Neuronal stem cell (in vitro differentiated cells): ENCODE results near the gene ATAD1.
"Not testable (repeated sequence)": the region's sequence is repeated elsewhere in the genome, so short reads cannot be mapped to it uniquely, and the experiment has no call there.

Experiments used
- DNase-seq: peaks from one replicate; pipeline ENCODE4 v3.0.0-alpha.2; 2013; ENCODE audit warnings: low spot score
- H2AFZ ChIP-seq: one replicate; pipeline ENCODE4 v1.6.1; 2013; ENCODE audit warnings: mild to moderate bottlenecking, low read length, inconsistent platforms
- H2AK5ac ChIP-seq: 2 replicates; pipeline ENCODE4 v1.6.1; 2013; ENCODE audit warnings: low read depth, mild to moderate bottlenecking, inconsistent platforms, low read length, moderate library complexity, mixed read lengths
- H2BK120ac ChIP-seq: 2 replicates; pipeline ENCODE4 v1.6.1; 2013; ENCODE audit warnings: low read depth, mild to moderate bottlenecking, inconsistent platforms, low read length, moderate library complexity, mixed read lengths
- H2BK12ac ChIP-seq: one replicate; pipeline ENCODE4 v1.6.1; 2013; ENCODE audit warnings: low read length, inconsistent platforms
- H2BK15ac ChIP-seq: 2 replicates; pipeline ENCODE4 v1.6.1; 2013; ENCODE audit warnings: mild to moderate bottlenecking, low read length, inconsistent platforms, mixed read lengths
- H2BK5ac ChIP-seq: one replicate; pipeline ENCODE4 v1.6.1; 2013; ENCODE audit warnings: inconsistent platforms, mild to moderate bottlenecking, low read length, moderate library complexity
- H3K14ac ChIP-seq: one replicate; pipeline ENCODE4 v1.6.1; 2013; ENCODE audit warnings: low read length, inconsistent platforms
- H3K18ac ChIP-seq: 2 replicates; pipeline ENCODE4 v1.6.1; 2013; ENCODE audit warnings: low read length, inconsistent platforms
- H3K23ac ChIP-seq: 2 replicates; pipeline ENCODE4 v1.6.1; 2013; ENCODE audit warnings: low read depth, mild to moderate bottlenecking, mixed read lengths, low read length, inconsistent platforms; ENCODE audit not compliant: poor library complexity
- H3K27ac ChIP-seq: replicated peaks from 3 replicates; pipeline ENCODE4 v1.5.1; 2013; ENCODE audit warnings: low read length, inconsistent platforms
- H3K27me3 ChIP-seq, 3 experiments: 2 replicates each; pipeline ENCODE4 v1.6.1; 2013; ENCODE audit warnings: low read length in 3 of 3, mild to moderate bottlenecking in 2 of 3, inconsistent platforms in 1 of 3, low read depth in 1 of 3, mixed read lengths in 1 of 3, moderate library complexity in 1 of 3; ENCODE audit not compliant: control insufficient read depth in 3 of 3, insufficient read depth in 3 of 3
- H3K36me3 ChIP-seq, 2 donors: replicated peaks in 1 of 2; 2 replicates each; pipeline ENCODE4 v1.6.1; 2013; ENCODE audit warnings: low read length in 2 of 2; ENCODE audit not compliant: control insufficient read depth in 2 of 2, insufficient read depth in 2 of 2
- H3K4ac ChIP-seq: 2 replicates; pipeline ENCODE4 v1.6.1; 2013; ENCODE audit warnings: inconsistent platforms, mild to moderate bottlenecking, low read length, moderate library complexity
- H3K4me1 ChIP-seq, 2 donors: 1 replicate in 1 of 2; 2 replicates in 1 of 2; pipeline ENCODE4 v1.6.1; 2013; ENCODE audit warnings: low read length in 2 of 2, low read depth in 1 of 2; ENCODE audit not compliant: control insufficient read depth in 2 of 2, insufficient read depth in 1 of 2
- H3K4me2 ChIP-seq: one replicate; pipeline ENCODE4 v1.6.1; 2013; ENCODE audit warnings: mild to moderate bottlenecking, low read length, inconsistent platforms; ENCODE audit not compliant: insufficient read depth, poor library complexity, severe bottlenecking
- H3K4me3 ChIP-seq, 2 donors: 2 replicates each; pipeline ENCODE4 v1.5.1; 2013; ENCODE audit warnings: low read length in 2 of 2, mild to moderate bottlenecking in 2 of 2, inconsistent platforms in 1 of 2, moderate library complexity in 1 of 2
- H3K79me1 ChIP-seq: one replicate; pipeline ENCODE4 v1.6.1; 2013; ENCODE audit warnings: low read depth, mild to moderate bottlenecking, inconsistent platforms, low read length, moderate library complexity
- H3K9ac ChIP-seq: one replicate; pipeline ENCODE4 v1.6.1; 2013; ENCODE audit warnings: mild to moderate bottlenecking, low read depth, low read length, inconsistent platforms; ENCODE audit not compliant: poor library complexity
- H3K9me3 ChIP-seq, 2 donors: replicated peaks in 1 of 2; 2 replicates each; pipeline versions ENCODE3 to v1.6.1; 2013; ENCODE audit warnings: low read length in 2 of 2, mild to moderate bottlenecking in 2 of 2, inconsistent platforms in 1 of 2, low read depth in 1 of 2, mixed read lengths in 1 of 2, moderate library complexity in 1 of 2; ENCODE audit not compliant: control insufficient read depth in 2 of 2, insufficient read depth in 1 of 2
- H4K8ac ChIP-seq: one replicate; pipeline ENCODE4 v1.6.1; 2013; ENCODE audit warnings: low read depth, mild to moderate bottlenecking, inconsistent platforms, low read length, moderate library complexity
- H4K91ac ChIP-seq: one replicate; pipeline ENCODE4 v1.6.1; 2013; ENCODE audit warnings: low read length, low read depth, mild to moderate bottlenecking, inconsistent platforms; ENCODE audit not compliant: poor library complexity
- WGBS, 2 donors: extraction: QIAGEN DNeasy Blood & Tissue Kit; methylation state at CpG; one replicate each; pipeline ENCODE4 v1.1.7; 2013; ENCODE audit warnings: missing lambda C conversion rate in 2 of 2, mixed read lengths in 1 of 2; ENCODE audit not compliant: insufficient read length in 2 of 2, insufficient replicate concordance in 1 of 2; ENCODE audit errors: extremely low coverage in 2 of 2; 5-methylcytosine and 5-hydroxymethylcytosine counted together

The ATAD1 gene

GRCh38 chr10:87855247-87855646, 37.2 kb upstream of the ATAD1 start:
- H2AFZ ChIP-seq, H3K4me2 ChIP-seq, H2BK12ac ChIP-seq, H3K23ac ChIP-seq, H3K36me3 ChIP-seq, H3K27ac ChIP-seq, H3K4me3 ChIP-seq, H2BK15ac ChIP-seq, H3K4me1 ChIP-seq, DNase-seq, H3K27me3 ChIP-seq, H3K4ac ChIP-seq, H3K14ac ChIP-seq, H4K91ac ChIP-seq, H3K18ac ChIP-seq, H2AK5ac ChIP-seq, H3K79me1 ChIP-seq, H4K8ac ChIP-seq, H3K9me3 ChIP-seq, H2BK5ac ChIP-seq, H3K9ac ChIP-seq, H2BK120ac ChIP-seq: not testable (repeated sequence)
- WGBS, 2 donors, result no CpG with 5 or more reads among the region's 5 CpGs

- H3K4me2 ChIP-seq, result no peak overlapping the region
- no peak overlapping the region for H2AFZ ChIP-seq
- H3K4me3 ChIP-seq, result no peak overlapping the region
- no peak overlapping the region for H3K14ac ChIP-seq
- H2AK5ac ChIP-seq, result no peak overlapping the region
- H3K9me3 ChIP-seq, result no peaks in the 10 kb centered on the region
- DNase-seq, result no peak
- no peak overlapping the region for H3K4ac ChIP-seq
- H3K27ac ChIP-seq, result no peak overlapping the region
- H2BK120ac ChIP-seq, result no peak overlapping the region
- peaks cover 0 to 3% of the 10 kb centered on the region in 2 donors for H3K4me1 ChIP-seq
- H3K23ac ChIP-seq, result no peak overlapping the region
- no CpG with 5 or more reads among the region's 1 CpG for WGBS, 2 donors
- no peaks in the 10 kb centered on the region for H3K79me1 ChIP-seq
- no peak overlapping the region for H2BK15ac ChIP-seq
- no peak overlapping the region for H3K9ac ChIP-seq
- no peaks in the 10 kb centered on the region for H3K36me3 ChIP-seq
- no peak overlapping the region for H3K18ac ChIP-seq
- H4K91ac ChIP-seq, result no peak overlapping the region
- H3K27me3 ChIP-seq, result no peaks in the 10 kb centered on the region
- no peak overlapping the region for H4K8ac ChIP-seq
- H2BK12ac ChIP-seq, result no peak overlapping the region
- H2BK5ac ChIP-seq, result no peak overlapping the region
Measured at GRCh38 chr10:87852089-87852488, 34.1 kb upstream of the ATAD1 start.

DNA sequence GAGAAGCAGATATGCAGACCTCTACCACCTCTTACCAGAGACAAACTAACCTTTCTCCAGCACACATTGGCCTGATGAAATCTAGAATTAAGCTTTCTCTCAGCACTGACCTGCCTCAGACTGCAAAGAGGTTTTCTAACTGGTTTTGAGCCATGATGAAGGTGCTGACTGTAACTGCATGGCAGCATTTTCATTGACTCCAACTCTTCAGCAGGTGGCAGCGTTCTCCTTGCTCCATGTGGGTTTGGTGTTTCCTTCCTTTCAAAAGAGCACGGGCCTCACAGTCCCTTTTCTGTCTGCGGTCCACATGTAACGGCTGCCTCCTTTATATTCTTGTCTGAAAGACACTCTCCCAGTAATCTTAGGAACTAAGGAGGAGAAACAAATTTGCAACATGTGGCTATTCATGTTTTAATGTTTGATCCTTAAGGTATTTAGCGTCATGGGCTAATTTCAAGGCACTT, 32.7 kb upstream of the ATAD1 start:
- Histone ChIP-seq H2AFZ (peak overlapping the region; percentile 73), H2BK15ac (no peak overlapping the region), H2BK5ac (no peak overlapping the region), H2BK12ac (no peak overlapping the region), H2AK5ac (no peak overlapping the region), H4K91ac (no peak overlapping the region), H3K18ac (no peak overlapping the region), H3K14ac (no peak overlapping the region), H3K4me3 (no peak overlapping the region), H4K8ac (no peak overlapping the region), H3K79me1 (no peaks in the 10 kb centered on the region), H3K27ac (no peak overlapping the region), H3K9me3 (no peaks in the 10 kb centered on the region), H3K4me2 (no peak overlapping the region), H3K4me1 (peaks cover 3 to 4% of the 10 kb centered on the region in 2 donors), H3K36me3 (no peaks in the 10 kb centered on the region), H2BK120ac (no peak overlapping the region), H3K4ac (no peak overlapping the region), H3K9ac (no peak overlapping the region), H3K23ac (no peak overlapping the region), H3K27me3 (no peaks in the 10 kb centered on the region)
- peak; percentile 41 for DNase-seq
- WGBS, 2 donors, result no CpG with 5 or more reads among the region's 5 CpGs

DNA sequence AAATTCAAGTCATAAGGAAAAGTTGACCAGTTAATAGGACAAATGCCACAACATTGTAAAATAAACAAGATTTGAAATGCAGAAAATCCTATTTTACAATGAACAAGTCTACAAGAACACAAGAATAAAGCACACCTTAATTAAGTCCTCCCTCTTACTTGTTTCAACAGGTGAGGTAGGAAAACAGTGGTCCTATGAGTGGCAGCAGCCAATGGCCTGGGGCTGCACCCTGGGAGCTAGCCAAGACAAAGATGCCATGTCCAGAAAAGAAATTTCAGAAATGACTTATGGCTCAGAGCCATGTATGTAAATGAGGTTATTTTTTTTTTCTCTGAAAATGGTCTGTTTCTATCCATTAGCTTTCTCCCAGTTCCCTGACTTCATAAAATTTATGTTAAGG, 31.0 kb upstream of the ATAD1 start:
- no peak for DNase-seq
- Histone ChIP-seq H3K9me3 (no peaks in the 10 kb centered on the region), H3K27me3 (no peaks in the 10 kb centered on the region), H4K91ac (no peak overlapping the region), H2BK120ac (no peak overlapping the region), H2BK15ac (no peak overlapping the region), H2BK5ac (no peak overlapping the region), H3K23ac (no peak overlapping the region), H3K36me3 (no peaks in the 10 kb centered on the region), H3K4ac (no peak overlapping the region), H3K14ac (no peak overlapping the region), H2BK12ac (no peak overlapping the region), H2AK5ac (no peak overlapping the region), H4K8ac (no peak overlapping the region), H3K79me1 (no peaks in the 10 kb centered on the region), H3K4me3 (no peak overlapping the region), H3K4me2 (no peak overlapping the region), H3K18ac (no peak overlapping the region), H3K27ac (no peak overlapping the region), H3K4me1 (peaks cover 3 to 4% of the 10 kb centered on the region in 2 donors), H2AFZ (no peak overlapping the region), H3K9ac (no peak overlapping the region)
